DND-41 (cell line): ENCODE data around the gene ADARB2.

ENCODE experiments used
- ATAC-seq: fragments of 200-7000 bp; cut with Tn5 transposase; 3 replicates; pipeline ENCODE4 v1.9.1; 2021; ENCODE audit warnings: low read depth; ENCODE audit not compliant: insufficient read depth
- DNase-seq: peaks from one replicate; pipeline ENCODE4 v3.0.0-alpha.2; 2020
- H2AFZ ChIP-seq: 2 replicates; pipeline ENCODE4 v1.6.0; 2012; ENCODE audit warnings: low read depth, low read length
- H3K27ac ChIP-seq: 2 replicates; pipeline ENCODE4 v1.5.1; 2012; ENCODE audit warnings: low read length, inconsistent platforms
- H3K27me3 ChIP-seq: fragments of 200-600 bp; sonication (generic); 2 replicates; pipeline ENCODE4 v1.6.0; 2012; ENCODE audit warnings: low read length, mild to moderate bottlenecking, inconsistent platforms; ENCODE audit not compliant: insufficient read depth, poor library complexity
- H3K36me3 ChIP-seq: 2 replicates; pipeline ENCODE4 v1.5.1; 2012; ENCODE audit warnings: low read length, inconsistent platforms; ENCODE audit not compliant: insufficient read depth
- H3K4me1 ChIP-seq: 2 replicates; pipeline ENCODE4 v1.5.1; 2012; ENCODE audit warnings: mild to moderate bottlenecking, low read length; ENCODE audit not compliant: insufficient read depth
- H3K4me2 ChIP-seq: 2 replicates; pipeline ENCODE4 v1.6.0; 2012; ENCODE audit warnings: mild to moderate bottlenecking, moderate library complexity, low read length, inconsistent platforms; ENCODE audit not compliant: insufficient read depth
- H3K4me3 ChIP-seq, 2 experiments: fragments of 200-600 bp in 1 of 2; shearing (Covaris generic) in 1 of 2; 2 replicates each; pipeline ENCODE4 v1.5.1; 2012 to 2016; ENCODE audit warnings: inconsistent platforms in 2 of 2, low read length in 2 of 2, mild to moderate bottlenecking in 2 of 2, low read depth in 1 of 2, moderate library complexity in 1 of 2
- H3K79me2 ChIP-seq: 2 replicates; pipeline ENCODE4 v1.6.0; 2012; ENCODE audit warnings: low read length, inconsistent platforms; ENCODE audit not compliant: insufficient read depth
- H3K9ac ChIP-seq: 2 replicates; pipeline ENCODE4 v1.6.0; 2012; ENCODE audit warnings: low read depth, mild to moderate bottlenecking, inconsistent platforms, low read length, moderate library complexity
- H3K9me3 ChIP-seq: 2 replicates; pipeline ENCODE4 v1.5.1; 2012; ENCODE audit warnings: low read length, moderate library complexity, mild to moderate bottlenecking, inconsistent platforms; ENCODE audit not compliant: insufficient read depth, severe bottlenecking
- H4K20me1 ChIP-seq: 2 replicates; pipeline ENCODE4 v1.6.0; 2012; ENCODE audit warnings: low read length; ENCODE audit not compliant: insufficient read depth
- EZH2 ChIP-seq: IDR thresholded peaks from 3 replicates; pipeline ENCODE4 v1.6.1; 2012; ENCODE audit warnings: borderline replicate concordance, low read depth, mild to moderate bottlenecking, moderate library complexity, low read length, inconsistent platforms; ENCODE audit not compliant: severe bottlenecking
- TF ChIP-seq, protein P1 (sequence below): IDR thresholded peaks from 2 replicates; pipeline ENCODE4 v1.5.1; 2012; ENCODE audit warnings: borderline replicate concordance, low read length, moderate library complexity, mild to moderate bottlenecking; ENCODE audit not compliant: poor library complexity, severe bottlenecking; ENCODE audit errors: extremely low read depth

The ADARB2 gene

DNA sequence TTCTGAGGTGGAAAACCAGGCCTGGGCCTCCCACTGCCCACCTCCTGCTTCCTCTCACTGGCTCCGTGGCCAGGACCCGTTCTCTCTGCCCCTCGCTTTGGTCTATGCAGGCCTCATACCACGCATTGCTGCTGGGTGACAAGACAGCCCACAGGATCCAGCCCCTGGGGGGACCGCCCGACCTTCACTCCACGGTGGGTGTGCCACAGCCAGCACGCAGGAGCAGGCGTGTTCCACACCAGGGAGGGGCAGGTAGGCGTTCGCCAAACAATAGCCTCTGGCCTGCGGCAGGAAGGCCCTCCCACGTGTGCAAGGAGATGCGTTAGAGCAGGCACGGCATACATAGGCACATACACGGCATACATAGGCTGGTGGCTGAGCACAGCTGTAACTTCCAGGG, 447.7 kb downstream of the ADARB2 start:
- no peak for DNase-seq
- Histone ChIP-seq H3K27me3 (no peaks in the 10 kb centered on the region), H3K27ac (no peak overlapping the region)

DNA sequence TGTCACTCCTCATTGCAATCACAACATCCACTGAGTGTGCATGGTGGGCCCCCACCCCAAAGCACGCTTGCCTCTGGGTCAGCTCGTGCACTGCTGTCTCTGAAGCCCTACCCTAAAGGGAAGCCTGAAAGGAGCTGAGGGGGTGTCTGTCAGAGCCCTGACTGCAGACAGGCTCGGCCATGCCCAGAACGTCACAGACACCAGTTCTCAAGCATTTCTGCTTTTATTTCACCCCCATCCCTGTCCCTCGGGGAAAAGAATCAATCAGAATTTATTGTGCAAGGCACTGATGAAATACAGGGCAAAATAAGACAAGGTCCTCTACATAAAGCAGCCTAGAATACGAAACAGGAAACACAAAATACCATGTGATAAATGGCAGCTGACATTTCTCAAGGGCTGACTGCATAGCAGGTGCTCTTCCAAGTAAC, 449.3 kb downstream of the ADARB2 start:
- H3K4me1 ChIP-seq = peaks cover 17% of the 10 kb centered on the region
- peak overlapping the region; percentile 14; the same call in 1 of the 2 replicates for H3K4me2 ChIP-seq
- DNase-seq (no peak), ATAC-seq (peak; percentile 82)
- no peaks in the 10 kb centered on the region for H3K36me3 ChIP-seq
- TF ChIP-seq, protein P1, sequence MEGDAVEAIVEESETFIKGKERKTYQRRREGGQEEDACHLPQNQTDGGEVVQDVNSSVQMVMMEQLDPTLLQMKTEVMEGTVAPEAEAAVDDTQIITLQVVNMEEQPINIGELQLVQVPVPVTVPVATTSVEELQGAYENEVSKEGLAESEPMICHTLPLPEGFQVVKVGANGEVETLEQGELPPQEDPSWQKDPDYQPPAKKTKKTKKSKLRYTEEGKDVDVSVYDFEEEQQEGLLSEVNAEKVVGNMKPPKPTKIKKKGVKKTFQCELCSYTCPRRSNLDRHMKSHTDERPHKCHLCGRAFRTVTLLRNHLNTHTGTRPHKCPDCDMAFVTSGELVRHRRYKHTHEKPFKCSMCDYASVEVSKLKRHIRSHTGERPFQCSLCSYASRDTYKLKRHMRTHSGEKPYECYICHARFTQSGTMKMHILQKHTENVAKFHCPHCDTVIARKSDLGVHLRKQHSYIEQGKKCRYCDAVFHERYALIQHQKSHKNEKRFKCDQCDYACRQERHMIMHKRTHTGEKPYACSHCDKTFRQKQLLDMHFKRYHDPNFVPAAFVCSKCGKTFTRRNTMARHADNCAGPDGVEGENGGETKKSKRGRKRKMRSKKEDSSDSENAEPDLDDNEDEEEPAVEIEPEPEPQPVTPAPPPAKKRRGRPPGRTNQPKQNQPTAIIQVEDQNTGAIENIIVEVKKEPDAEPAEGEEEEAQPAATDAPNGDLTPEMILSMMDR = no peak
- TF ChIP-seq EZH2 = no peak
- H3K9me3 ChIP-seq = no peaks in the 10 kb centered on the region
- H4K20me1 ChIP-seq = no peaks in the 10 kb centered on the region
- H3K27ac ChIP-seq = peak overlapping the region; percentile 51
- H3K9ac ChIP-seq = peak overlapping the region; percentile 6; the same call in 1 of the 2 replicates
- H3K4me3 ChIP-seq = no peak overlapping the region
- no peaks in the 10 kb centered on the region for H3K79me2 ChIP-seq
- H3K27me3 ChIP-seq = no peaks in the 10 kb centered on the region
- H2AFZ ChIP-seq = peak overlapping the region; percentile 53

More for the DNA sequence above, 447.7 kb downstream of the ADARB2 start:
- no peaks in the 10 kb centered on the region for H3K79me2 ChIP-seq
- peaks cover 17% of the 10 kb centered on the region for H3K4me1 ChIP-seq
- no peak for ATAC-seq
- no peaks in the 10 kb centered on the region for H4K20me1 ChIP-seq
- H3K9me3 ChIP-seq = no peaks in the 10 kb centered on the region
- H3K9ac ChIP-seq = no peak overlapping the region
- H3K4me3 ChIP-seq = no peak overlapping the region
- H3K4me2 ChIP-seq = no peak overlapping the region
- no peak overlapping the region for H2AFZ ChIP-seq
- no peak for TF ChIP-seq EZH2
- TF ChIP-seq, protein P1 = no peak
- no peaks in the 10 kb centered on the region for H3K36me3 ChIP-seq

DNA sequence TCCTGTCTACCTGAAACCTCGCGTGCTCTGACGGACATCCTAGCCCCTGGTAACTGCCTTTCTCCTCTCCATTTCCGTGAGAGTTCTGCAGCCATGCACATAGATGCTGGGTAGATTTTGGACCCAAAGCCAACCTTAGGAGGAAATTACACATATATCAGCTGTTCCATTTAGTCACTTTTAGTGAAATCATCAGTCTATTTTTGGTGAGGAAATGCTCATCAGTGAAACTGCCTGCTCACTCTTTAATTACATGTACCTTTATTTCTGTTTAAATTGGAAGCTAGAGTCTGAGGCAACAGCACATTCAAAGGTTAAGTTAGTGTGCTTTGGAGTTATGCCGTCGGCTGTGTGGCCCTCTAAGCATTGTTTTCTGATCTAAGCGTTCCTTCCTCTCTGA, 449.8 kb downstream of the ADARB2 start:
- no peaks in the 10 kb centered on the region for H3K36me3 ChIP-seq
- no peaks in the 10 kb centered on the region for H3K27me3 ChIP-seq
- H3K9me3 ChIP-seq = no peaks in the 10 kb centered on the region
- no peaks in the 10 kb centered on the region for H3K79me2 ChIP-seq
- H3K4me1 ChIP-seq = peaks cover 17% of the 10 kb centered on the region
- H3K27ac ChIP-seq = peak overlapping the region; percentile 51
- no peak overlapping the region for H3K4me2 ChIP-seq
- ATAC-seq (no peak), DNase-seq (no peak)
- peak overlapping the region; percentile 6; the same call in 1 of the 2 replicates for H3K9ac ChIP-seq
- TF ChIP-seq, protein P1 = no peak
- TF ChIP-seq EZH2 = no peak
- H3K4me3 ChIP-seq = no peak overlapping the region
- 0 out of 2 replicates have a peak overlapping the region, but pooled peaks have one; percentile 53 for H2AFZ ChIP-seq
- no peaks in the 10 kb centered on the region for H4K20me1 ChIP-seq
